Esophagus muscularis mucosa (tissue), 3 donors: ENCODE data around the gene RHOG.

Source experiments
- EP300 ChIP-seq: sonication (generic); formaldehyde crosslinking; IDR thresholded peaks from one replicate; pipeline ENCODE4 v1.6.1; 2017; ENCODE audit warnings: antibody characterized with exemption
- POLR2AphosphoS5 ChIP-seq, 2 donors: sonication (generic); formaldehyde crosslinking; IDR thresholded peaks; one replicate each; pipeline ENCODE4 v1.6.1; 2017; ENCODE audit warnings: antibody characterized with exemption in 2 of 2

DNA sequence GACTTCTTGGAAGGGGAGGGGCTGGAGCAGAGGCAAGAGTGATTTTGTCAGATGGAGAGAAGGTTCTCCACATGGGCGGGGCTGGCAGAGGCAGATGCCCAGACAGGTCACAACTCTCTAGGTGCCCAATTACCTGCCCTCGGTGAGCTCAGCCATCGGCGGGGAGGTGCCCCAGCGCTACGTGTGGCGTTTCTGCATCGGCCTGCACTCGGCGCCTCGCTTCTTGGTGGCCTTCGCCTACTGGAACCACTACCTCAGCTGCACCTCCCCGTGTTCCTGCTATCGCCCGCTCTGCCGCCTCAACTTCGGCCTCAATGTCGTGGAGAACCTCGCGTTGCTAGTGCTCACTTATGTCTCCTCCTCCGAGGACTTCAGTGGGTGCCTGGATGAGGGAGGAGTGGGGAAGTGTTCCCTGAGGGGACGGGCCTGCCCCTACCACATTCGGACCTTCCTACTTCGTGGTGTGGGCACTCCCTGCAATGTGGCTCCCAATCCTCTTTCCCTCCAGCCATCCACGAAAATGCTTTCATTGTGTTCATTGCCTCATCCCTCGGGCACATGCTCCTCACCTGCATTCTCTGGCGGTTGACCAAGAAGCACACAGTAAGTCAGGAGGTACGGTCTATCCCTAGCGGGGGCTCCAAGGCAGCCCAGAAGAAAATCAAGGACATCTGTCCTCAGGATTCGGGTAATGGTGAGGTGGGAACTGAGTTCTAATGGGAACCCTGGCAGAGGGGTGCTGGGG is 16.8 kb downstream of the RHOG start:
- TF ChIP-seq EP300 (no peak), POLR2AphosphoS5 (IDR thresholded peaks at IDR 0.05) (no peak)
